NCI-H82 treated with DMSO at 0.1 percent for 48 hours (cell line): ENCODE measurements around the gene PRKN.

Experiments
- DNase-seq: peaks from one replicate; lab custom pipeline; 2025; ENCODE audit not compliant: unreplicated experiment; lab: John Stamatoyannopoulos, UW

PRKN gene

DNA sequence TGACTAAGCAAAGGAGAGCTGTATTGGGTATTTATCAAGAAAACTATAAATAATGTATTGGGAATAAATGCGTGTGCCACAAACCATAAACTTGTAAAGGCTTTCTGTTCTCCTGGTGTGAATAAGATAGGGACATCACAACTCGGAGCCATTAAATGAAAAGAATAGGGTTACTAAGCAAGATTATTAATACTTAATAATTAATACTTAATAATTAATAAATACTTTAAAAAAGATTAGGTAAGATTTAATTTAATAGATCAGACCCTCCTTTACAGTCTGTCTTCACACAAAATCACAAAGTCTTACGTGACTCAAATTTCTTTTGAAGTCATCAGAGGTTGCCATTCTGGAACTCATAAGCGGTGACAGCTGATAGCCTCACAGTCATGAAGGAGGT is 648.9 kb downstream of the PRKN start:
- DNase-seq, result no peak

DNA sequence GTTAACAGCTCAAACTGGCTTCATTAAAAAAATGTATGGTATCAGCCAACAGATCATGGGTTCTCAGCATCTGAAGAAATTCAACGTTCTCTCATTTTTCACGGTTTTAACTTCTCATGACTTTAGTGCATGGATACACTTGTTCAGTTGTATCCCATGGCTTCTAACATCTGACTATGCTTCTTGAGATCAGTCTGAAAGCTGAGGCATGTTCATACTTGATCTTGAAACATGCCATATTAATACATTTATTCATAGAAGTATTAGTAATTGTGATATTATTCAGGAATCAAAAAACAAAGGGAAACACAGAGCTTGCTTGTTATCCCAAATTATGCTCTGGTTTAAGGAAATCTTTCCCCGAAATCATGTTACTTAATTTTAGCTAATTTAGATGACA is 649.4 kb downstream of the PRKN start:
- DNase-seq, result no peak

DNA sequence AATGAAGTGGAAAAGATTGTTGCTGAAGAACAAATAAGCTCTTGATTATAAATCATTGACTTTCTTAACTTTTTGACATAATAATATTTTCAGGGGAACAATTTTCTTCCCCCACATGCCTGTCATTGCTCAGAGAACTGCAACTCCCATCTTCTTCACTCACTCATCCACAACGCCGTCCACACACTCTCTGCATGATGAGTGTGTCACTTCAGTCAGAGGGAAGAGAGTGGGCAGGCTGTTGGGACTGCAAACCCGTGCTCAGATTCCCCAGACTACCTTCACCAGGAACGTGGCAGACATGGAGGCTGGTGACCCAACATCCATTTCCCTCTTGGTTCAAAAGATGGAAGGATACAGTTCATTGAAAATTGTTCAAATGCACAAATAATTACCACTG is 650.8 kb downstream of the PRKN start:
- no peak for DNase-seq

DNA sequence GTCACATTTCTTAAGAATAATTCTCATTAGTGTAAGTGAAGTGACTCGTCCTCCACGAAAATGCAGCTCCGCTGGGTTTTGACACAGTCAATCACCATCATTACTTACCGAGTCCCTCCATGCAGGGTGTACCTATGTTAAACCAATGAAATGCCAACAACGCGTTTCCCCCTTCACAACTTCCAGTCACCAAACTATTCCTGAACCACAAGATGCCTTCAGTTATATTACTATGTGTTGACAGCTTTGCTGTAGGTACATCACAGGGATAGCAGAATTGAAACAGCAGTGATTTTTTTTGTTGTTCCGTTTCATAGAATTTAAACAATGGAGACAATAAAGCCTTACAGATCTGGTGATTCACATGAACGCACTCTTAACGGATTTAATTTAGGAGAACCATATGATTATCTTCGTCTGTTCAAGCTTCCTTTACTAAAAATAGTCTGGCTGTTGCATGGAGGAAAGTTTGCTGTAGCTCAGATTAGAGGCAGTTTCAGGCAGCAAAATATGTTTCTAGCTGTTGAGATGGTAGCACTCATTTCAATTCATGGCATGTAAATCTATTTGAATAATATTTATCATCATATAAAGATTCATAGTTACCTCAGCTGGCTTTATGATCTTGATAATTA is 652.8 kb downstream of the PRKN start:
- no peak for DNase-seq

DNA sequence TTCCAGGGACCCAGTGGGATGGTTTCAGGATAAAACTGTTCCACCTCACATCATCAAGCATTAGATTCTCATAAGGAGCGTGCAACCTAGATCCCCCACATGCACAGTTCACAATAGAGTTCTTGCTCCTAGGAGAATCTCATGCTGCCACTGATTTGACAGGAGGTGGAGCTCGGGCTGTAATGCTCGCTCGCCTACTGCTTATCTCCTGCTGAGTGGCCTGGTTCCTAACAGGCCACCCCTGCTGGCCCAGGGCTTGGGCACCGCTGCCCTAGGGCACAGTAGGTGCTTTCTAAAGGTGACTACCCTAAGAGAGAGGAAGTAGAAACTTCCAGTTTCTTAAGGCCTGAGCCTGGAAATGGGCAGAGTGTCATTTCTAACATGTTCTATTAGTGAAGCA is 656.9 kb downstream of the PRKN start:
- no peak for DNase-seq

DNA sequence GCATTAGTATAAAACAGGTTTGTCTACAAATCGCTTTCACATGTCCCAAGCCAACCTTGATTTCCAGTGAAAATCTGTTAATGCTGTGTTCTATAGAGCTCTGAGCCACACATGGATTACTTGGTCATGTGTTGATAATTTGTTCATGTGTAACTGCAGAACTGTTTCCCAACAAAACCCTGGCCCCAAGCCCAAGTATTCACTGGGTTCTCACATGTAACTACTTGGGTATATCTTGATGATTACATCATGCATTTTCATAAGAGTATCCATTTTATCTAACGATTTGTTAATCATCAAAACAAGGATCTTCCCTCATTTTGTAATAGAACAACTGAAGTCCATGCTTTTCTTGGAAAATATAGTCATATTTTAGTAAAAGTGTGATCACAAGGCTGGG is 657.6 kb downstream of the PRKN start:
- no peak for DNase-seq

DNA sequence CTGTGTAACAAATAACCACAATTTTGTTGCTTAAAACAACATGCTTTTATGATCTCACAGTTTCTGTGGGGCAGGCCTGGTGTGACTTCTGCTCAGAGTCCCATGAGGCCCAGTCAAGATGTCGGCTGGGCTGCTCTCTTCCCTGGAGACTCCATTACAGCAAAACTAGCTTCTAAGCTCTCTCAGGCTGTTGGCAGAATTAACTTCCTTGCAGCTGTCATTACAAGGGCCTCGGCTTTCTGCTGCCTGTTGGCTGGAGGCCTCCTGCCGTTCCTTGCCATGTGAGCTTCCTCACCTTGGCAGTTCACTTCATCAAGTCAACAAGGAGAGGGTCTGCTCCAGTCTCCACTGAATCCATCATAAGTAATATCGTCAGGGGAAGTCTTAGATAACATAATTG is 659.2 kb downstream of the PRKN start:
- DNase-seq, result no peak

DNA sequence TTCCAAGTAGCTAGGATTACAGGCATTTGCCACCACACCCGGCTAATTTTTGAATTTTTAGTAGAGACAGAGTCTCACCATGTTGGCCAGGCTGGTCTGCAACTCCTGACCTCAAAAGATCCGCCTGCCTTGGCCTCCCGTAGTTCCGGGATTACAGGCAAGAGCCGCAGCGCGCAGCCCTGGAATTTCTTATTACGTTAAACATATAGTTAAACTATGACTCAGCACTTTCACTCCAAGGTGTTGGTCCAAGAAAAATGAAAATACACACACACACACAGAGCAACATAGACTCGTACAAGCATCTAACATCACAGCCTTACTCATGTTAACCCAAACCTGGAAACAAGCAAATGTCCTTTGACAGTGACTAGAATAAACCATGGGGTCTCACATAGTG is 663.9 kb downstream of the PRKN start:
- DNase-seq, result no peak

DNA sequence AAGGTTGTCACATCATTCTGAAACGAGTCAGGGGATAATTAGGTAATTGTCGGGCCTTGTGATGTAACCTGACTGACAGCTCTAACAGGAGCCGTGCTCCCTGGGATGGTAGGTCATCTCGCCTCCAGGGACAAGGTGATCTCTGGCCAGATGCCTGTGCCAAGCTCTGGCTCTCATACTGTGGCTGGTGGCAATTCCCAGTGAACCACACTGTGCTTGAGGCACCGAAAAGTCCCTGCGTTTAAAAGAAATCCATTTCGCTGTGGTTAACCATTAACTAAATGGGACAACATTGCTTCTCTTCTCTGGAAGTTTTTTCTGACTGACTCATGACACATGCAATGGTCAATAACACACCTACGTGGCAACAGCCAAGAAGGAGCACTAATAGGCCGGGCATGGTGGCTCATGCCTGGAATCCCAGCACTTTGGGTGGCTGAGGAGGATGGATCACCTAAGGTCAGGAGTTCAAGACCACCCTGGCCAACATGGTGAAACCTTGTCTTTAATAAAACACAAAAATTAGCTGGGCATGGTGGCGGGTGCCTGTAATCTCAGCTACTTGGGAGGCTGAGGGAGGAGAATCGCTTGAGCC is 669.2 kb downstream of the PRKN start:
- no peak for DNase-seq

DNA sequence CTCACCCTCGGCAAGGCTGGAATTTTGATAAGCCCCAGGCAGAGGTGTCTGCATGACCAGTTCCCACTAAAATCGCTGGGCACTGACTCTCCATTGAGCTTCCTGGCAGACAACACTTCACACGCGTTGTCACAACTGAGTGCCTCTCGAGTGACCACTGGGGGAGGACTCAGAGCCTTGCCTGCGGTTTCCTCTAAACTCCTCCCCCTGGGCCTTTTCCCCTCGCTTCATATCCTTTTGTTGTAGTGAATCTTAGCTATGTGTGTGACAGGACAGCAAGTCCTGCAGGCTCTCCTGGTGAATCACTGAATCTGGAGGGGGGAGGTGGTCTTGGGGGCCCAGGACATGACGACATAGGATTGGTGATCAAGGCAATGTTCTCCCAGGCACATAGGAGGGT is 670.8 kb downstream of the PRKN start:
- DNase-seq, result no peak

DNA sequence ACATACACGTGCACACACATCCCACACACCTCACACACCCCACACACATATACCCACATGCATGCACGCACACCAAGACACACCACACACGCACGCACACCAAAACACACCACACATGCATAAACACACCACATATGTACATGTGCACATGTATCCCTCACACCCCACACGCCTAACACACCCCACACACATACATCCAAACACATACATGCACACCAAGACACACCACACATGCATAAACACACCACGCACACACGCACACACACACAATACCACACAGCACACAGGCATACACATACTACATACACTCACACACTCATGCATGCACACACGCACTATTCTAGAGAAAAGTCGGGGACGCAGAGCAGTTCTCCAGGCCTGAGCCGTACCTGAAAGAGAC is 671.5 kb downstream of the PRKN start:
- no peak for DNase-seq

DNA sequence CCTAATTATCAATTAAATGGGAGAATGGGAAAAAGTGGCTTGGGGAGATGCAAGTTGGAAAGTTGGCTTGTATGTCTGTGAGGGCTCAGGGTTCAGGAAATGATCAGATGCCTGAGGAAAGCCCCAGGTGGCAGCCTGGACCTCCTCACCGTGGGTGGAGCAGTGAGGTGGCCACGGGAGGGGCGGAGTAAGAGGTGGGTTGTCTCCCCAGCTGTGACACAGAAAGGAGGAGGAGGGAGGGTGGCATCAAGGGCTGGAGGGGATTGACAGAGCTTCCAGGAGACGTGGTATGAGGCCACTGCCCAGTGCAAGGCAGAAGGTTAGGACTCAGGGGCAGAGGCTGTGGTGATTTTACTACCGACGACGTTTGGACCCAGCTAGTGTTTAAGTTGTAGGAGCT is 672.2 kb downstream of the PRKN start:
- DNase-seq, result no peak

DNA sequence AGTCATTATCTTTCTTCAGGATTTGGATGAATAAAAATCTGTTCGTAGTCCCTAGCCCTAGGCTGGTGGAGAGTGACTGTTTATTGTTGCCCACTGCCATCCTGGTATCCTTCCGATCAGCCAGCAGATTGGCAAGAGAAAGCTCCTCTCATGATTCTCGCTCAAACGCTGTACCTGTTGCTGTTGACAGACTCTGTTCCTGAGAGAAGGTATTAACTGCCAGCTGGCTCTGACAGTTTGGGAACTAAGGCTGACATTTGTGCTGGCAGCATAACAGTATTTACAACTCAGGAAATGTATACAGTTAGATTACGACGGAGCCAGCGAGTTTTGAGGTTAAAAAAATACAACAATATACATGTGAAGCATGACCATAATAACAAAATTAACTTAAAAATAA is 674.5 kb downstream of the PRKN start:
- DNase-seq, result no peak

DNA sequence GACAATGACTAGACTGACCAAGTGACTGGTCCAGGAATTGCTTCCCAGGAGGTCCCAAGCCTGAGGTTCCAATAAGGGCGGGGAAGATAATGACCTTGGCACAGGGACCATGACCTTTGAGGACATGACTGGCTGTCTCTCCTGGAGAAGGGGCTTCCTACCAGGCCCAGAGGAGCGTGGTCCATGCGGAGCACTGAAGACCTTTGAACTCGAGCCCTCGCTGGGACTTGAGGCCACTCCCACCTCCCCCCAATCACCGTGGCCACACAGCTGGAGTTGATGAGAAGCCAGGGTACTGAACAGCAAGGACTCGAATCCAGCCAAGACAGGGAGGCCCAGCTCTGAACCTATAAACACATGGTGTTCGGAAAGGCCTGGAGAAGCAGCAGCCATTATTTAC is 677.0 kb downstream of the PRKN start:
- DNase-seq, result no peak

DNA sequence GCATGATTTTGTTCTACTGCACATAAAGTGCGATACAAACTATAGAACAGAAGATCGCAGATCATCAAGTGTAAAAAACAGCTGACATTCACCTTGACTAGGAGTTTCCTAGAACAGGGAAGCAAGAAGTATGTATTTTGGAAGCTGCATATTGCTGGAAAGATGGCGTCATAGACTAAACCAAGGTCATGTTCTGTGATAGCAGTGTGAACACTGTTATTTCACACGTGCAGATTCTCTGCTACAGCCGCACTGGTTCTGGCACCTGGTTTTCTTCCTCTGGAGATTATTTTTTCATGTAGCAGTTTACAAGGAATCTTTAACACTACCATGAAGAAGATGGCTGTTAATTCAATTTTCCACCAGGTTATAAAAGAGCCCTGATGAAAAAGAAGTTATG is 681.2 kb downstream of the PRKN start:
- DNase-seq, result no peak

DNA sequence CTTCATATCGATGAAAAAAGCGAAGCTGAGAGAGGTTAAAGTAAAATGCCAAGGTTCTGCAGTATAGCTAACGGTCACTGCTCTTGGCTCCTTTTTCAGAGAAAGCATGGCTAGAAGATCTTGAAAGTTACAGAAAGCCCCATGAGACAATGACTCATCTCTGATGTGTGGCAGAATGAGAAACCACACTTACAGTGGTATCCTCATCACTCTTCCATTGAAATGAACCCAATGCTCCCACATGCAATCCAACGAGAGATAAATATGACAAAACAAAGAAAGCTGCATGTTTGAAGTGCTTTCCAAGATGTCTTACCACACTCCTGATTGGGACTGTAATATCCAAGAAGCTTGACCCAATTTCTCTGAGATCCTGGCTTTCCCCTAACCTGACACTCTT is 694.9 kb downstream of the PRKN start:
- no peak for DNase-seq

DNA sequence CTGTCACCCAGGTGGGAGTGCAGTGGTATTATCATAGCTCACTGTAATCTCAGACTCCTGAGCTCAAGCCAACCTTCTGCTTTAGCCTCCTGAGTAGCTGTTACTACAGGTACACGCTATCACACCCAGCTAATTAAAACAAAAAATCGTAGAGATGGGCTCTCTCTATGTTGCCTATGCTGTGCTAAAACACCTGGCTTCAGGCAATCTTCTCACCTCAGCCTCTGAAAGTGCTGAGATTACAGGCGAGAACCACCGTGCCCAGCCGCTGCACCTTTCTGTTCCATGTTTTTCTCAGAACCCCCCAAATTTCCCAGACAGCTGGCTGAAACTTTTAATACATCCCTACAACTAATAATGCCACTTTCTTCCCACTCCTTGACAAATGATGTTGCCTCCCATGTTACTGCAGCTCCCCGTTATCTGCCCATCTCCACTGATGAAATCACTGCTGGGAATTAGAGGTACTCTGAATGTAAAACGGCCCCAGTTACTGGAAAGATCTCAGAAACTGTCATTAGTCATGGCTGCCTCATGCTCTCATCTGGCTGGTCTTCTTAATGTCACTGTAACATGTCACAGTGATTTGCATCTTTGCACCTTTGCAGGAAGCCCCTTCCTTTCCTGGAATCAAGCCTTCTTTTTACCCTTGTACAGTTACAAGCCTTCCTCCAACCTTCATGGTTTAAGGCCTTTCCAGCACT is 697.5 kb downstream of the PRKN start:
- DNase-seq, result no peak

DNA sequence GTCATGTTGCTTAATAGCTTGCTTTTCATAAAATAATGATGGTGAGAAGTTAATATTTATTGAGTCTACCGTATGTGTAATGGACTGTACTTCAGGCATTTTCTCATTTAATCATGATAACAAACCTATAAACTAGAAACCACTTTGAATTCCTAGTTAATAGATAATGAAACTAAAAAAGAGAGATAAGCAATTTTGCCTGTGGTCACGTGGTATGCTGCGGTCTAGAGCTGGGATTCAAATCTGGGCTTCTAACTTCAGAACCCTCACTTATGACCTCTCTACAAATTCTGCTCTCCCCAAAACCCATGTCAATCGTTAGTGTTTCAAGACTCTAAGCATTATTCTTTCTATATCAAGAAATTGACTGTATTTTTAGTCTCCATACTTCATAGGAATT is 700.7 kb downstream of the PRKN start:
- DNase-seq, result no peak

DNA sequence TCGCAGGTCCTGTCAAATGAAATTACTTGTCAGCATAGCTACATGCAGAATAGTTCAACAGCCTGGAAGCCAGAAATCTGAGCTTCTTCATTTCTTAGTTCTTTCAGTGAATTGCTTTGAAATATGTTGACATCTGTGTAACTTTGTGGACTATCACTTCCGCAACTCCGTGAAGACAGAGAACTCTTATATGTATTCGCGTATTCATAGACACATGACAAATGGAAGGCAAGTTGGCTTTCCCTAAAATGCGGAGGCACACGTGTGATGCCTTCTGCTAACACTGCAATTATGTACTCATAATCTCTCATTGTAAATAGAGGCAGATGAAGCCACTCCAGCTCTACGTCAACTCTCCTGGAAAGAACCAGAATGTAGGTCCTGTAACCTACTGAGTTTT is 701.5 kb downstream of the PRKN start:
- no peak for DNase-seq

DNA sequence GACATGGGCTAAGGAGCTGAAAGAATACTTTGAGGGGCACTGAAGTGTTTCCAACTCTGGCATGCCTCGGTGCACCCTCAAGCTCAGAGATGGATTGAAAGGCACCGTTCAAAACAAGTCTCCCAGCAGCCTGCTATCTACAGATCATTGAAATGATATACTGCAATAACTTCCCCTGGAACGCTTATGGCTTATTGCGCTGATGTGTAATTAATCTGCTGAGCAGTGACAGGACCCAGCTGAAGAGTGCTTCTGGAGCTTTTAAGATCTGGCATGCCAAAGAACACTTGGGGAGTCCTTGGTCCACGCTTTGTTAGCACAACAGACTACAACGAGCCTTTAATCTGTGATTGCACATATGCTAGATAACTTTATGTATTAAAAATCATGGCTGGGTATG is 708.2 kb downstream of the PRKN start:
- DNase-seq, result no peak

DNA sequence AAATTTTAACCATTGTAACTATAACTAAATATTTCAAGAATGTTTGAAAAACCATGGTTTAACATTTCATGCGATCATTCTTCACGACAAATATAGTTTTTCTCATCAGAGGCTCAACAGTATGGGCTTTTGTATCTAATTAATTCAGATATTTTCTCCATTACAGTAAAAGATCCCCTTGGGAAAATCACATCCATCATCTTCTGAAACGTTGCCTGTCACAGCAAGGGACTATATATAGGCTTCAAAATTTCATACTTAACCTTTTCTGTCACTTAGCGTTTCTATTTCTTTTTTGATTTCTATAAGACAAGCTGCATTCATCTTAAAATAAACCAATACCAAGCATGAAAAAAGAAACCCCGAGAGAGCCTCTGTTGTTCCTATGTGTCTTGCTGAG is 710.0 kb downstream of the PRKN start:
- DNase-seq, result no peak

DNA sequence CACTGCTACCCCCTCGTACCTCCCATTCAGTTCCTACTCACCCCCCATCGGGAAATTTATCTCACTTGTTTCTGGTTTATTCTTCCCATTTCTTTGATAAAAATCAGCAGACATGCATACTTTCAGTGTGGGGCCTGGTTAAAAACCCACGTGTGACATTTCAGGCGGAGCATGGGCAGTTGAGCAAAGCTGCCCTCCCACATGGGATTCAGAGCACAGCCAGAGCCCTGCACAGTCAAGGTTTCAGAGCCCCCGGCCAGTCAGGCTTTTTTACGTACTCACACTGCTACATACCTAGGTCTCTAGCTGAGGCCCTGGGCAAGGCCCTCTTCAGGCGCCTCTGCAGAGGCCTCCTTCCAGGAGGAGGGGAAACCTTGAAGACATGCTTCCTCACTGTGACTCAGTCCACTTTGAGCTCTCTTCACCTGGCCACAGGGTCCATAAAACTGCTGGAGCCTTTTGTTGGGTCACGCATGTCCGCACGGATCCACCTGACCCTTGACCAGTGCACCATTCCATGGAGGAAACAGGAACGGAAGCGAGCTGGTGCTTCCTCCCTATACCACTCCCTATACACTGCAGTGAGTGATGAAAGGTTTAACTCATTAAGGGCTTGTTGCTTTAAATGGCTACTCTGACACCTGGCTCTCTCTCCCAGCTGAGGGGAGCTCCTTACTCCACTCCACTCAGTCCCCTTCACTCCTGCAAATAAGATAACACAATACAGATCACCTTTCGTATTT is 713.3 kb downstream of the PRKN start:
- DNase-seq, result no peak
